GM23248 (cell line): ENCODE results near the gene CCL24. TPM values are rescaled to one million over a fixed set of nuclear protein-coding genes. Genes with fewer than 3 reads are reported as not detected.
"Not testable (repeated sequence)": the region's sequence is repeated elsewhere in the genome, so short reads cannot be mapped to it uniquely, and the experiment has no call there.

Experiments
- DNase-seq: peaks from one replicate; pipeline ENCODE4 v3.0.0-alpha.2; 2015
- H2AFZ ChIP-seq: fragments of 200-600 bp; sonication (generic); 2 replicates; pipeline ENCODE4 v1.6.1; 2016; ENCODE audit warnings: antibody characterized with exemption
- H3F3A ChIP-seq: fragments of 200-600 bp; sonication (generic); 2 replicates; pipeline ENCODE4 v1.6.1; 2016; ENCODE audit warnings: mild to moderate bottlenecking, antibody characterized with exemption, mixed run types; ENCODE audit not compliant: insufficient read depth
- H3K27ac ChIP-seq: fragments of 200-600 bp; sonication (generic); 2 replicates; pipeline ENCODE4 v1.5.1; 2016; ENCODE audit warnings: mild to moderate bottlenecking
- H3K27me3 ChIP-seq: fragments of 200-600 bp; sonication (generic); replicated peaks from 2 replicates; pipeline ENCODE4 v1.6.1; 2016; ENCODE audit warnings: mild to moderate bottlenecking; ENCODE audit not compliant: insufficient read depth
- H3K36me3 ChIP-seq: fragments of 200-600 bp; sonication (generic); 2 replicates; pipeline ENCODE4 v1.6.1; 2016; ENCODE audit warnings: low read depth, mild to moderate bottlenecking
- H3K4me1 ChIP-seq: fragments of 200-600 bp; sonication (generic); 2 replicates; pipeline ENCODE4 v1.6.1; 2016; ENCODE audit warnings: mild to moderate bottlenecking; ENCODE audit not compliant: insufficient read depth
- H3K4me2 ChIP-seq: fragments of 200-600 bp; sonication (generic); one replicate; pipeline ENCODE4 v1.6.1; 2016; ENCODE audit warnings: mild to moderate bottlenecking; ENCODE audit not compliant: unreplicated experiment
- H3K4me3 ChIP-seq: fragments of 200-600 bp; sonication (generic); 2 replicates; pipeline ENCODE4 v1.5.1; 2016; ENCODE audit warnings: mild to moderate bottlenecking
- H3K79me2 ChIP-seq: fragments of 200-600 bp; sonication (generic); 2 replicates; pipeline ENCODE4 v1.6.1; 2016; ENCODE audit warnings: mild to moderate bottlenecking; ENCODE audit not compliant: insufficient read depth
- H3K9ac ChIP-seq: fragments of 200-600 bp; sonication (generic); 2 replicates; pipeline ENCODE4 v1.6.1; 2016; ENCODE audit warnings: mild to moderate bottlenecking
- H3K9me2 ChIP-seq: fragments of 200-600 bp; sonication (generic); 2 replicates; pipeline ENCODE4 v1.6.1; 2016; ENCODE audit warnings: mixed run types, mild to moderate bottlenecking, moderate library complexity; ENCODE audit not compliant: insufficient read depth
- H3K9me3 ChIP-seq: fragments of 200-600 bp; sonication (generic); one replicate; pipeline ENCODE4 v1.6.1; 2017; ENCODE audit warnings: low read depth
- H4K20me1 ChIP-seq: fragments of 200-600 bp; sonication (generic); 2 replicates; pipeline ENCODE4 v1.6.0; 2016; ENCODE audit not compliant: insufficient read depth
- EZH2 ChIP-seq: fragments of 200-600 bp; sonication (generic); IDR thresholded peaks from 2 replicates; pipeline ENCODE4 v1.6.1; 2018; ENCODE audit warnings: antibody characterized with exemption, mild to moderate bottlenecking; ENCODE audit not compliant: insufficient read depth, poor library complexity, severe bottlenecking
- EZH2phosphoT487 ChIP-seq: fragments of 200-600 bp; sonication (generic); IDR thresholded peaks from 2 replicates; pipeline ENCODE4 v1.6.1; 2018; ENCODE audit warnings: antibody characterized with exemption, moderate library complexity, mild to moderate bottlenecking, low read depth; ENCODE audit not compliant: insufficient read depth
- WGBS, 2 experiments: methylation state at CpG; one replicate each; pipeline ENCODE4 v1.1.6; 2015 to 2017; ENCODE audit warnings: low lambda C conversion rate in 2 of 2, low coverage in 1 of 2; ENCODE audit errors: missing lambda C conversion rate in 2 of 2; 5-methylcytosine and 5-hydroxymethylcytosine counted together
- in situ Hi-C: fragments of 300-500 bp; cut with MboI; formaldehyde crosslinking; loops from 2 replicates; pipeline ENCODE4 v1.15.0; 2020
- polyA plus RNA-seq: library from polyadenylated mRNA; unstranded; fragments of >200 nt; fragmentation: Nextera tagmentation; extraction: Ambion mirVana; gene quantifications from 2 replicates; pipeline ENCODE4 v1.2.1, GENCODE V29; 2016
- total RNA-seq: library from RNA; depleted of rRNA; stranded (reverse); fragments of >200 nt; shearing (Covaris generic); gene quantifications from 2 replicates; pipeline ENCODE4 v1.2.3, GENCODE V29; 2014

CCL24 gene
- total and polyA plus RNA-seq, 2 experiments from 2014 or later = not detected

DNA sequence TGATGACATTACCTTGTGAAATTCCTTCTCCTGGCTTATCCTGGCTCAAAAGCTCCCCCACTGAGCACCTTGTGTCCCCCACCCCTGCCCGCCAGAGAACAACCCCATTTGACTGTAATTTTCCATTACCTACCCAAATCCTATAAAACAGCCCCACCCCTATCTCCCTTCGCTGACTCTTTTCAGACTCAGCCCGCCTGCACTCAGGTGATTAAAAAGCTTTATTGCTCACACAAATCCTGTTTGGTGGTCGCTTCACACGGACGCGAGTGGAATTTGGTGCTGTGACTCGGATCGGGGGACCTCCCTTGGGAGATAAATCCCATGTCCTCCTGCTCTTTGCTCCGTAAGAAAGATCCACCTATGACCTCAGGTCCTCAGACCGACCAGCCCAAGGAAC lies 34.6 kb downstream of the CCL24 start:
- H3K79me2 ChIP-seq, H3K9me3 ChIP-seq, H3K27me3 ChIP-seq, DNase-seq, H4K20me1 ChIP-seq, H3K36me3 ChIP-seq, H3K4me3 ChIP-seq, H2AFZ ChIP-seq, H3K9ac ChIP-seq, H3K4me1 ChIP-seq, H3K9me2 ChIP-seq, in situ Hi-C loops: not testable (repeated sequence)
- WGBS, 2 experiments = 75 to 77% methylated on average over 11 of the region's 11 CpGs
- H3K4me2 ChIP-seq = peak overlapping the region; percentile 44
- peaks cover 12% of the 10 kb centered on the region for H3F3A ChIP-seq
- H3K27ac ChIP-seq = 0 out of 2 replicates have a peak overlapping the region, but pooled peaks have one; percentile 18

DNA sequence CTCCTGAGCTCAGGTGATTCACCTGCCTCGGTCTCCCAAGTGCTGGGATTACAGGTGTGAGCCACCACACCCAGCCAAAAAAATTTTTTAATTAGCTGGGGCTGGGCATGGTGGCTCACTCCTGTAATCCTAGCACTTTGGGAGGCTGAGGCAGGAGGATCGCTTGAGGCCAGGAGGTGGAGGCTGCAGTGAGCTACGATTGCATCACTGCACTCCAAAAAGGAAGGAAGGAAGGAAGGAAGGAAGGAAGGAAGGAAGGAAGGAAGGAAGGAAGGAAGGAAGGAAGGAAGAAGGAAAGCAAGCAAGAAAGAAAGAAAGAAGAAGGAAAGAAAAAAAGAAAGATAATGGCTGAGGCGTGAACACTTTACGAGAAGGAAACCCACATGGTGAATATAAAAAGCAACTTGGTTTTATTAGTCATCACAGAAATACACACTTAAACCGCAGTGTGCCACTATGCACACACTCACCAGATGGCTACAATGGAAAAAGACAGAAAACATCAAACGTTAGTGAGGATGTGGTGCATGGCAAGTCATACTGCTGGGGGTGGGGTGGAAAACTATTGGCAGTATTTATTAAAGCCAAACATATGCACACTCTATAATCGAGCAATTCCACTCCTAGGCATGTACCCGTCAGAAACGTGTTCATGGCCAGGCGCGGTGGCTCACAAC lies 37.2 kb downstream of the CCL24 start:
- in situ Hi-C loops = no loop called here
- Histone ChIP-seq H3K4me1 (peaks cover 21% of the 10 kb centered on the region), H3K9me2 (no peaks in the 10 kb centered on the region), H3K4me2 (peak overlapping the region; percentile 7), H3K27me3 (no peaks in the 10 kb centered on the region), H2AFZ (no peak overlapping the region), H3K4me3 (no peak overlapping the region), H3K9me3 (no peaks in the 10 kb centered on the region), H3K36me3 (no peaks in the 10 kb centered on the region), H4K20me1 (no peaks in the 10 kb centered on the region), H3K9ac (no peak overlapping the region), H3K79me2 (no peaks in the 10 kb centered on the region), H3K27ac (no peak overlapping the region), H3F3A (peaks cover 24% of the 10 kb centered on the region)
- TF ChIP-seq EZH2 (no peak), EZH2phosphoT487 (0 out of 2 replicates have a peak, but pooled peaks have one; percentile 24)
- WGBS, 2 experiments = 22 to 28% methylated on average over 12 of the region's 12 CpGs
- peak; percentile 92 for DNase-seq

DNA sequence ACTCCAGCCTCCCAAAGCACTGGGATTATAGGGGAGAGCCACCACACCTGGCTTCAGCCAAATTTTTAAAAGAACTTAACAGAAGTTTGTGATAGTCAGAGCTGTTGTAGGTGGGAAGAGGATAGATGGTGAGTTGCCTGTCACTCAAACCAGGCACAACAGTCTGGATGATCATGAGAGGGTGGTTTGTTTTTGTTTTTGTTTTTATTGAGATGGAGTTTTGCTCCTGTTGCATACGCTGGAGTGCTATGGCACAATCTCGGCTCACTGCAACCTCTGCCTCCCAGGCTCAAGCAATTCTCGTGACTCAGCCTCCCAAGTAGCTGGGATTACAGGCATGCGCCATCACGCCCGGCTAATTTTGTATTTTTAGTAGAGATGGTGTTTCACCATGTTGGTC lies 39.6 kb downstream of the CCL24 start:
- peaks cover 17% of the 10 kb centered on the region for H3K4me1 ChIP-seq
- not testable (repeated sequence) for H3K9me2 ChIP-seq, H3K4me3 ChIP-seq, DNase-seq, H4K20me1 ChIP-seq, H2AFZ ChIP-seq, H3K9me3 ChIP-seq, H3K36me3 ChIP-seq, H3K4me2 ChIP-seq, H3K79me2 ChIP-seq, H3K27me3 ChIP-seq, H3K27ac ChIP-seq, H3K9ac ChIP-seq
- H3F3A ChIP-seq = peaks cover 25% of the 10 kb centered on the region
- in situ Hi-C loops = loop anchor here (25.0 kb wide), 1 partner anchor 212 kb away; no protein-coding TSS in a partner anchor
- 83 to 96% methylated on average over 6 of the region's 6 CpGs for WGBS, 2 experiments

DNA sequence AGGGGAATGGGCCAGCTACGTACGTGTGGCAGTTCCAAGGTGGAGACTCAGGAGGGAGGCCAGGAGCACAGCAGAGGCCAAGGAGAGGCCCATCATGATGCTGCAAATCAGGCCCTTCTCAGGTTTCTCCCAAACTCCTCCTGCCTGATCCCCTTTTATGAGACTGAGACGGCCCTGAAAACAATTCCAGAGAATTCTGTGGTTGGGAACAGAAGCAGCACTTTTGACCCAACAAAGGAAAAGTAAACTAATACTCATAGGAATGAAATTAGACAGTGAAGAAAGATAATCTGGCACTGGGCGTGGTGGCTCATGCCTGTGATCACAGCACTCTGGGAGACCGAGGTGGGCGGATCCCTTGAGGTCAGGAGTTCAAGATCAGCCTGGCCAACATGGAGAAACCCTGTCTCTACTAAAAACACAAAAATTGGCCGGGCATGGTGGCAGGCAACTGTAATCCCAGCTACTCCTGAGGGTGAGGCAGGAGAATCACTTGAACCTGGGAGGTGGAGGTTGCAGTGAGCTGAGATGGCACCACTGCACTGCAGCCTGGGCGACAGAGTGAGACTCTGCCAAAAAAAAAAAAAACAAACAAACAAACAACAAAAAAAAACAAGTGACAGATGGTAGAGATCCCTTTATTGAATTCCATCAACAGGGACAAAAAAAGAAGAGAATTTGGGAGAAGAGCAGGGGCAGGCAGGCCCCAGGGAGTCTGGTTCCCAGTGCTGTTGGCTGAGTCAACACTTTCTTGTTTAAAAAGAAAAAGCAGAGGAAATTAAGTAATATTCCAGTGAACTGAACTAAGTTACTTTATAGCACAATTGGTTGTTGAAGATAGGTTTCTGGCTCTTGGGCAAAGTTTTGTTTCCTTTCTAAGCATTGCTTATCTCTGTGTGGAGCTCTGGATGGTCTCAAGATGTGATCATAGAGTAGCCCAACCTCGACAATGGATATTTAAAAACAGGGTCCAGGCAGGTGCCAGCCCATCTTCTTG lies 41.2 kb downstream of the CCL24 start, which contains the start of gene CCL26:
CCL26 (minus strand) TSS at position 131 of the 997 bp plus-strand sequence; CDS start at position 96, 35 bp downstream.
- Histone ChIP-seq H3K27me3 (no peaks in the 10 kb centered on the region), H3F3A (peaks cover 25% of the 10 kb centered on the region), H3K9ac (peak within 1 kb of the TSS; percentile 51), H2AFZ (peak within 1 kb of the TSS; percentile 35; the same call in 1 of the 2 replicates), H3K79me2 (no peaks in the 10 kb centered on the region), H3K9me3 (no peaks in the 10 kb centered on the region), H4K20me1 (no peaks in the 10 kb centered on the region), H3K4me2 (peak within 1 kb of the TSS; percentile 23), H3K27ac (peak within 1 kb of the TSS; percentile 84), H3K4me1 (peaks cover 17% of the 10 kb centered on the region), H3K9me2 (no peaks in the 10 kb centered on the region), H3K36me3 (no peaks in the 10 kb centered on the region), H3K4me3 (no peak within 1 kb of the TSS)
- in situ Hi-C loops = loop anchor here (25.0 kb wide), 1 partner anchor 210 kb away; no protein-coding TSS in a partner anchor
- WGBS, 2 experiments = 29 to 30% methylated on average over 9 of the region's 9 CpGs
- TF ChIP-seq EZH2 (no peak), EZH2phosphoT487 (peak; percentile 80; the same call in 1 of the 2 replicates)
- DNase-seq = peak; percentile 88
